NCI-H1417 (cell line): ENCODE measurements around the gene ZNF177.
"Not testable (repeated sequence)": the region's sequence is repeated elsewhere in the genome, so short reads cannot be mapped to it uniquely, and the experiment has no call there.

ENCODE experiments used
- DNase-seq, 3 experiments: peaks; one replicate each; lab custom pipeline; 2025; lab: John Stamatoyannopoulos, UW

ZNF177 gene

DNA sequence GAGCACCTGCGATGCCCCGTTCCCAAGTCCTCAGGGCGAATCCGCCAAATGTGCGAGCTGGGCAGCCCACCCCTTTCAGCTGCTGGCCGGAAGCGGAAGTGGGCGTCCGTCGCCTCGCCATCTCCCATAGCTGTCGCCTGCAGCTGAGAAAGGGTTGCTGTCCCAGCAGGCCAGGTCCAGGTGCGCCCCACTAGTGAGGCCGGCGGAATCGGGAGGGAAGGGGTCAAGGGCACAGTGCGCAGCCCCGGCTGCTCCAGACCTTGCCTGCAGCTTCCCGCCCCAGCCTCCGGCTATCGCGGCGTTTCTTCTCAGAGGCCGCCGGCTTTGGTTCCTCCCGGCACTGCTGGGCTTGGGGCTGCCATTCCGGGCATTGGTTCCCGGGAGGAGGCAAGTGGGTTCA lies at the start of gene ZNF177:
Gene ZNF177, plus strand, starts transcription at position 109 of the 400 bp plus-strand sequence. CDS start 15,299 bp downstream, outside the sequence.
- DNase-seq: no peak

DNA sequence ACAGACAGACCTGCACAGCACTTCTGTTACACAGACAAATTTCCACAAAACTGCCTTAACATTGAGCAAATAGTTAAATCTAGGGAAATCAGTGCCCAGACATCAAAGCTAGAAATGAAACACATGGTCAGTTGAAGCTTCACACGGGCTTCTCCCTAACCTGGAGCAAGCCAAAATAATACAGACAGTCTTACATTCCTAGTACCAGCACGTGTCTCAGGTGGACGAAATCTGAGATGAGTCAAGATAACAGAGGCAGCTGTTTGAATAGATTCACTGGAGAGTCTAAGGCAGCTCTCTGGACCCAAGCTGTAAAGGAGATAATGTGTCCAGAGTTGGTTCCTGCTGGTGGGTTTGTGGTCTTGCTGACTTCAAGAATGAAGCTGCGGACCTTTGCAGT lies 49.1 kb upstream of the ZNF177 start:
- DNase-seq: no peak

DNA sequence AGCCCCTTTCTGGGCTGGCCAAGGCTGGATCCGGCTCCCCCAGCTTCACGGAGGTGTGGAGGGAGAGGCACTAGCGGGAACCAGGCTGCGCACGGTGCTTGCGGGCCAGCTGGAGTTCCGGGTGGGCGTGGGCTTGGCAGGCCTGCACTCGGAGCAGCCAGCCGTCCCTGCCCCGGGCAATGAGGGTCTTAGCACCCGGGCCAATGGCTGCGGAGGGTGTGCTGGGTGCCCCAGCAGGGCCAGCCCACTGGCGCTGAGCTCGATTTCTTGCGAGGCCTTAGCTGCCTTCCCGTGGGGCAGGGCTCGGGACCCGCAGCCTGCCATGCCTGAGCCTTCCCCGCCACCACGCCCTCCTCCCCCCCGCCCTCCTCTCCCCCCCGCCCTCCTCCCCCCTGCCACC lies 41.5 kb upstream of the ZNF177 start:
- no peak for DNase-seq

- not testable (repeated sequence) for DNase-seq
Measured at GRCh38 chr19:9321756-9322155, 41.1 kb upstream of the ZNF177 start.

DNA sequence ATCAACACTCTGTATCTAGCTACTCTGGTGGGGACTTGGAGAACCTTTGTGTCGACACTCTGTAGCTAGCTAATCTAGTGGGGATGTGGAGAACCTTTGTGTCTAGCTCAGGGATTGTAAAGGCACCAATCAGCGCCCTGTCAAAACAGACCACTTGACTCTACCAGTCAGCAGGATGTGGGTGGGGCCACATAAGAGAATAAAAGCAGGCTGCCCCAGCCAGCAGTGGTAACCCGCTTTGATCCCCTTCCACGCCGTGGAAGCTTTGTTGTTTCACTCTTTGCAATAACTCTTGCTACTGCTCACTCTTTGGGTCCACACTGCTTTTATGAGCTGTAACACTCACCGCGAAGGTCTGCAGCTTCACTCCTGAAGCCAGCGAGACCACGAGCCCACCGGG lies 40.6 kb upstream of the ZNF177 start:
- not testable (repeated sequence) for DNase-seq

DNA sequence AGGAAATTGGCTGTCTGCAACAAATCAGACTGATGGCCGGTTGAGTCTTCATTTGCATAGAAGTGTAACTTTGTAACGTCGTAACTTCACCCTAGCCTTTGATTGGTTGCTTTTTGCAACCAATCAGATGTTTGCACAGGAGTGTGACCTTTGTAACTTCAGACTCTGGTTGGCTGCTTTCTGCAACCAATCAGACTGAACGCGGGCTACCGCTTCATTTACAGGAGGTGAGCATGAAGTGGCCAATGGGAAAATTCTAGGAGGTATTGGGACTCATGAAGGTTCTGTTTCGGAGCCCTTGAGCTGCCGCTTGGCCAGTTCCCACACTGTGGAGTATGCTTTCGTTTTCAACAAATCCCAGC lies 39.3 kb upstream of the ZNF177 start:
- DNase-seq: peak in 2 of 3 experiments; percentile 50 to 97

DNA sequence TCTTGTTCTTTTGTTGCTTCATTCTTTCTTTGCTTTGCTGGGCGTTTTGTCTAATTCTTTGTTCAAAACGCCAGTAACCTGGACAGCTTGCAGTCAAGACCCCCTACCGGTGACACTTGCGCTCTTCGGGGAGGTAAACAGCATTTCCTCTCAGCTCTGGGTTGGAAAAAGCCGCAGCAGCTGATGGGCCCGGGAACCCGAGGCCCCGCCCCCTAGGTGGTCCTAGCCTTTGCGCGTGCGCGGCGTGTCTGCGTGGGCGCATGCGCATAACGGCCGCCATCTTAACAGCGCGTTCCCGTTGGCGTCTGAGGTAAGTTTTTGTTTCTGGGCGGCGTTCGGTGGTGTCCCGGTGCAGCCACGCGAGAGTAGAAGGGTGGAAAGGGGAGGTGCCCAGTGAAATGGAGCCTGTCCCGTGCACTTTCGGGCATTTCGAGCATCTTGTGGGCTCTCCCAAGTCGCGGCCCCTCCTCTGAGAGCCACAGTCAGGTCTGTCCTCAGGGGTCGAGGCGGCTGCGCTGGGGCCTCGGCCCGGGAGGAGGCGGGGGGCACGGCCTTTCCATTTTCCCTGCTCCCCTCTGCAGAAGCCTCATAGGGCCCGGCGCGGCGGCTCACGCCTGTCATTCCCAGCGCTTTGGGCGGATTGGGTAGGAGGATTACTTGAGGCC lies 38.8 kb upstream of the ZNF177 start, which contains the start of gene ZNF559:
Gene ZNF559, plus strand, starts transcription at position 261 of the 665 bp plus-strand sequence. CDS start 14,371 bp downstream, outside the sequence.
- DNase-seq: peak; percentile 90 to 98 (median 96)

DNA sequence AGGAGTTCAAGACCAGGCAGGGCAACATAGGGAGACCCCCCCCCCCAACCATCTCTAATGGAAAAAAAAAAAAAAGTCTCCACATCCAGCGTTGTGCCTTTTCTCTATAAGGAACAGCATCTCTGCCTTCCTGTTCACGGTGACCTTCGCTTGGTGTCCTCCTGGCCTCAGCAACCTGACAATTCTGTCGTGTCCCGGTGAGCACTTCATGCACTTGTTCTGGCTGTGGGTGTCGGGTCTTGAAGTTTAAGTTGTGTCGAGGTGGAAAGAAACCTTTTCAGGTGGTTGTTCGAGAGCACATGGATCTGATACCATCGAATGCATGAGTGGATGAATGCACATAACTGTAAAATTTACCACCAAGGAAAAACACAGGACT lies 38.2 kb upstream of the ZNF177 start:
- peak in 1 of 3 experiments; percentile 30 for DNase-seq

- DNase-seq: no peak
Measured at GRCh38 chr19:9329999-9330398, 32.8 kb upstream of the ZNF177 start.

DNA sequence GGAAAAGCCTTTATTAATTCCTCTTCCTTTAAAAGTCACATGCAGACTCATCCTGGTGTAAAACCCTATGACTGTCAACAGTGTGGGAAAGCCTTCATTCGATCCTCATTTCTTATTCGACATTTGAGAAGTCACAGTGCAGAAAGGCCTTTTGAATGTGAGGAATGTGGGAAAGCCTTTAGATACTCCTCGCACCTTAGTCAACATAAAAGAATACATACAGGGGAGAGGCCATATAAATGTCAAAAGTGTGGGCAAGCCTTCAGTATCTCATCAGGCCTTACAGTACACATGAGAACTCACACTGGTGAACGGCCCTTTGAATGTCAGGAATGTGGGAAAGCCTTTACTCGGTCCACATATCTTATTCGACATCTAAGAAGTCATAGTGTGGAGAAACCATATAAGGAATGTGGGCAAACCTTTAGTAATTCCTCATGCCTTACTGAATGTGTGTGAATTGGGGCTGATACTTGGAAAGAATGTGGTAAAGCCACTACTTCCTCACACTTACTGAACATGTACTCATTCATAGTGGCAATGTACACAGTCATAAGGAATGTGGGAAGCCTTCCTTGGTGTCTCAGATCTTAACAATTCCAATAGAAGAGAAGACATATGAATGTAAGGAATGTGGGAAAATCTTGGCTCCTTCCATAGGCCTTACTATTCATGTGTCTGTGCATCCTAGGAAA lies 20.1 kb upstream of the ZNF177 start:
- DNase-seq: peak in 2 of 3 experiments; percentile 3 to 5

DNA sequence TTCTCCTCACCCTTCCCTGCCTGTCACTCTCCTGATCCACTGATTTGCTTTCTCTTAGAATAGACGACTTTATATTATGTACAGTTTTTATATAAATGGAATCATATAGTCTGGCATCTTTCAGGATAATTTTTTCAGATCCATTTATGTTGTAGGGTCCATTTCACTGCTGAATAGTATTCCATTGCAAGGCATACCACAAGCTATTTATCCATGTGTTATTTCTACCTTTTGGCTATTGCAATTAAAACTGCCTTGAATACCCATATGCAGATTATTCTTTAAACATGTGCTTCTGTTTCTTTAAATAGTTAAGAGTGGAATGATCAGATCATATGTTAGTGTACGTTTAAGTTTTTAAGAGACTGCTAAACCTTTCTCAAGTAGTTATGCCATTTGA lies 17.8 kb upstream of the ZNF177 start:
- no peak for DNase-seq

DNA sequence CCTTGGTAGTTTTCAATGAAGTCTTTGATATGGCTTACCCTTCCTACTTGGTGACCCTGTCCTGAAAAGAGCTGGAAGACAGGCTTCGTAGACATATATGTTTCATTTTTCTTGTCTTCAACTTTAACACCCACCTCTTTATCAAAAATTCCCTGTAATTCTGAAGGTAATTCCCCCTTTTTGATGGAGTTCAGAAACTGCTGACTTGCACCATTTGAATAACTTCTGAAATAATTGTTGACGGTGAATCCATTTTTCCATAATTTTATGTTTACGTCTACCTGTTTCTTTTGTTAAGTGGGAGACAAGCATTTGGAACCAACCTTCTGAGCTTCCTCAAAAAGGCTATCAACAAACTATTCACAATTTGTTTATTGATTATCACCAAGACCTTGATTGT lies 14.6 kb upstream of the ZNF177 start:
- no peak for DNase-seq

GRCh38 chr19:9348671-9349070 lies 14.1 kb upstream of the ZNF177 start:
- DNase-seq: no peak

DNA sequence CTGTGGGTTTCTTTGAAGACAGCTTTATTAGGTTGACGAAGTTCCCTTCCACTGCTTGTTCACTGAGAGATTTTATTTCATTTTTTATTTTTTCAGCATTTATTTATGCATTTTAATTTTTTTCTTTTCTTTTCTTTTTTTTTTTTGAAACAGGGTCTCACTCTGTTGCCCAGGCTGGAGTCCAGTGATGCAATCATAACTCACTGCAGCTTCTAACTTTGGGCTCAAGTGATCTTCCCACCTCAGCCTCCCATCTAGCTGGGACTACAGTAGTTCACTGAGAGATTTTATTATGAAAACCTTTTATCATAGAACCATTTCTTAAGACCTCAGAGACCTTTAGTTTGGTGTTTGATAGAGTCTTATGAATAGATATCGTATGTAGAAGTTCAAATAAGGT lies 10.3 kb upstream of the ZNF177 start:
- DNase-seq: no peak

DNA sequence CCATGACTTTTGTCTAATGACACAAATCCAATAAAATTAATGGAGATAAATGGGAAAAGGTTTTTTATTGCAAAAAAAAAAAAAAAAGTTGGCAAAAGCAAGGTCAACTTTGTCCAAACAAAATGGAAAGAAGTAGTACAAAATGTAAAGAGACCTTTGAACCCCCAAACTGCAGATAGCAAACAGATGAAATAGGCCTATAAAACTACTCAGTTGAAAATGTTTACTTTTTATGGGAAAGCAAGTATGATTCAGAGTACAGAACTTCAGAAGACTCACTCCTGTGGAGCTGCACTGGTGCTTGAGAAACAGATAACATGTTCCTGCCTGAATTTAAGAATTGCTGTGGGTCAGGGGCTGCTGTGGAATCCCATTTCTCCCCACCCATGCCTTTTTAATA lies 9.8 kb upstream of the ZNF177 start:
- no peak for DNase-seq

- DNase-seq: no peak
Measured at GRCh38 chr19:9354651-9355050, 8.2 kb upstream of the ZNF177 start.

- DNase-seq: no peak
Measured at GRCh38 chr19:9370738-9371619, 8.2 kb downstream of the ZNF177 start.

DNA sequence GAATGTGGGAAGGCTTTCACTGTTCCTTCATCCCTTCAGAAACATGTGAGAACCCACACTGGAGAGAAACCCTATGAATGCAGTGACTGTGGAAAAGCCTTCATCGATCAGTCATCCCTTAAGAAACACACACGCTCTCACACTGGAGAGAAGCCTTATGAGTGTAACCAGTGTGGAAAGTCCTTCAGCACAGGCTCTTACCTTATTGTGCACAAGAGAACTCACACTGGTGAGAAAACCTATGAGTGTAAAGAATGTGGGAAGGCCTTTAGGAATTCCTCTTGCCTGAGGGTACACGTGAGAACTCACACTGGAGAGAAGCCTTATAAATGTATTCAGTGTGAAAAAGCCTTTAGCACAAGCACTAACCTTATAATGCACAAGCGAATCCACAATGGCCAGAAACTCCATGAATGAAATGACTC lies 18.6 kb downstream of the ZNF177 start:
- DNase-seq: no peak

DNA sequence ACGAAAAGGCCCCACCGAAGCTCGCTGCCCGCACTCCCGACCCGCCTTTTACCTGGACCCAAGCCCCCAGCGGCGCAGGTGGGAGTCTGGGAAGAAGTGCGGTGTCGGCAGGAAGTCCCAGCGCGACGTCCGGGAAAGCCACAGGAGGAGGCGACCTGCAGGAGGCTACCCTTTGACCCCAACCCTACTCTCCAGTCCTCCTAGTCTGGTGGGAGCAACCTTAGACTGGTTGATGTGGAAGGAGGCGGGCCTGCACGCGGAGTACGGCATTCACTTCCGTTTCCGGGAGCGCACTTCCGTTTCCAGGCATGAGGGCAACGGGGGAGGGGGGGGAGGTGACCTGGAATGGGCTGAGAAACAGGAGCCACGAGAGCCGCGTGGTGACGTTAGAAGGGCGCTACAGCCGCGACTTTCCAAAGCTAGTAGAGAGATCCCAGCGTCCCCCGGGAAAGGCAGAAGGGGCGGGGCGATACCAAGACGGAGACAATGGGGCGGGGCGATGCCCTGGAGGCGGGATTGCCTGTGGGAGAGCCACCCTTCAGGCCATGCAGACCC lies 44.1 kb downstream of the ZNF177 start:
- DNase-seq: peak in 1 of 3 experiments; percentile 2

- DNase-seq: no peak
Measured at GRCh38 chr19:9407827-9408226, 45.0 kb downstream of the ZNF177 start.

GRCh38 chr19:9413240-9413954 lies 50.6 kb downstream of the ZNF177 start:
- DNase-seq: no peak

DNA sequence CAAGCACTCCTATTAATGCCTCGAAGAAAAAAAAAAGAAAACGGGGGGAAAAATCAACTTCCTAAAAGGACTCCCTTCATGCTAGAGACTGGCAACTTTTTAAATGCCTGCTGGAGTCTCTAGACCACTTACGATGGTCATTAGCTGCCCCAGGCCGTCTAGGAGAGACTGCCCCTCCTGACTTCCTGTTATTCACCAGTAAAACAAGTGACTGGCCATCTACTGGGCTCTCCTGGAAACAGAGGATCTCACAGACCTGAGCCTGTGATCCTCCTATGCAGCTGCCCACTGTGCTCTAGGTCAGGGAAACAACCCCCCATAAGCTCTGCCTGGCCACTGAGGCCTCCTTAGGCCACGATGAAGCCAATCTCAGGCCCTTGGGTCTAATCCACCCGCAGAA lies 65.1 kb downstream of the ZNF177 start:
- no peak for DNase-seq
